SK-N-MC (cell line): Measurements from ENCODE around the gene DNMBP.

Source experiments
- DNase-seq: peaks from one replicate; pipeline ENCODE4 v3.0.0-alpha.2; 2011; ENCODE audit warnings: low read depth, low spot score
- H3K27ac ChIP-seq: fragments of 200-600 bp; sonication (generic); 2 replicates; pipeline ENCODE4 v1.5.1; 2016; ENCODE audit warnings: mixed run types
- H3K36me3 ChIP-seq: fragments of 200-600 bp; sonication (generic); 2 replicates; pipeline ENCODE4 v1.6.1; 2017; ENCODE audit warnings: antibody characterized with exemption, low read length, mixed read lengths; ENCODE audit not compliant: insufficient read depth
- H3K4me3 ChIP-seq: fragments of 200-600 bp; sonication (generic); 2 replicates; pipeline ENCODE4 v1.5.1; 2016
- H3K9ac ChIP-seq: fragments of 200-600 bp; sonication (generic); 2 replicates; pipeline ENCODE4 v1.8.0; 2017; ENCODE audit warnings: mixed run types, mixed read lengths; ENCODE audit not compliant: insufficient read length
- H3K9me3 ChIP-seq: fragments of 200-600 bp; sonication (generic); 2 replicates; pipeline ENCODE4 v1.6.1; 2017; ENCODE audit warnings: low read depth, mild to moderate bottlenecking, antibody characterized with exemption, low read length, moderate library complexity, mixed read lengths
- EZH2 ChIP-seq: fragments of 200-600 bp; sonication (generic); IDR thresholded peaks from one replicate; pipeline ENCODE4 v1.6.1; 2017; ENCODE audit warnings: antibody characterized with exemption
- FOXP2 ChIP-seq: optimal IDR thresholded peaks from 2 replicates; pipeline ENCODE3; 2011; ENCODE audit warnings: mild to moderate bottlenecking, moderate library complexity; ENCODE audit not compliant: insufficient read depth; ENCODE audit errors: extremely low read length, control extremely low read depth
- POLR2AphosphoS5 ChIP-seq: IDR thresholded peaks from 2 replicates; pipeline ENCODE4 v1.6.1; 2012; ENCODE audit warnings: mild to moderate bottlenecking, low read depth, low read length, borderline replicate concordance

The DNMBP gene, protein sequence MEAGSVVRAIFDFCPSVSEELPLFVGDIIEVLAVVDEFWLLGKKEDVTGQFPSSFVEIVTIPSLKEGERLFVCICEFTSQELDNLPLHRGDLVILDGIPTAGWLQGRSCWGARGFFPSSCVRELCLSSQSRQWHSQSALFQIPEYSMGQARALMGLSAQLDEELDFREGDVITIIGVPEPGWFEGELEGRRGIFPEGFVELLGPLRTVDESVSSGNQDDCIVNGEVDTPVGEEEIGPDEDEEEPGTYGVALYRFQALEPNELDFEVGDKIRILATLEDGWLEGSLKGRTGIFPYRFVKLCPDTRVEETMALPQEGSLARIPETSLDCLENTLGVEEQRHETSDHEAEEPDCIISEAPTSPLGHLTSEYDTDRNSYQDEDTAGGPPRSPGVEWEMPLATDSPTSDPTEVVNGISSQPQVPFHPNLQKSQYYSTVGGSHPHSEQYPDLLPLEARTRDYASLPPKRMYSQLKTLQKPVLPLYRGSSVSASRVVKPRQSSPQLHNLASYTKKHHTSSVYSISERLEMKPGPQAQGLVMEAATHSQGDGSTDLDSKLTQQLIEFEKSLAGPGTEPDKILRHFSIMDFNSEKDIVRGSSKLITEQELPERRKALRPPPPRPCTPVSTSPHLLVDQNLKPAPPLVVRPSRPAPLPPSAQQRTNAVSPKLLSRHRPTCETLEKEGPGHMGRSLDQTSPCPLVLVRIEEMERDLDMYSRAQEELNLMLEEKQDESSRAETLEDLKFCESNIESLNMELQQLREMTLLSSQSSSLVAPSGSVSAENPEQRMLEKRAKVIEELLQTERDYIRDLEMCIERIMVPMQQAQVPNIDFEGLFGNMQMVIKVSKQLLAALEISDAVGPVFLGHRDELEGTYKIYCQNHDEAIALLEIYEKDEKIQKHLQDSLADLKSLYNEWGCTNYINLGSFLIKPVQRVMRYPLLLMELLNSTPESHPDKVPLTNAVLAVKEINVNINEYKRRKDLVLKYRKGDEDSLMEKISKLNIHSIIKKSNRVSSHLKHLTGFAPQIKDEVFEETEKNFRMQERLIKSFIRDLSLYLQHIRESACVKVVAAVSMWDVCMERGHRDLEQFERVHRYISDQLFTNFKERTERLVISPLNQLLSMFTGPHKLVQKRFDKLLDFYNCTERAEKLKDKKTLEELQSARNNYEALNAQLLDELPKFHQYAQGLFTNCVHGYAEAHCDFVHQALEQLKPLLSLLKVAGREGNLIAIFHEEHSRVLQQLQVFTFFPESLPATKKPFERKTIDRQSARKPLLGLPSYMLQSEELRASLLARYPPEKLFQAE (N-terminal part only)

DNA sequence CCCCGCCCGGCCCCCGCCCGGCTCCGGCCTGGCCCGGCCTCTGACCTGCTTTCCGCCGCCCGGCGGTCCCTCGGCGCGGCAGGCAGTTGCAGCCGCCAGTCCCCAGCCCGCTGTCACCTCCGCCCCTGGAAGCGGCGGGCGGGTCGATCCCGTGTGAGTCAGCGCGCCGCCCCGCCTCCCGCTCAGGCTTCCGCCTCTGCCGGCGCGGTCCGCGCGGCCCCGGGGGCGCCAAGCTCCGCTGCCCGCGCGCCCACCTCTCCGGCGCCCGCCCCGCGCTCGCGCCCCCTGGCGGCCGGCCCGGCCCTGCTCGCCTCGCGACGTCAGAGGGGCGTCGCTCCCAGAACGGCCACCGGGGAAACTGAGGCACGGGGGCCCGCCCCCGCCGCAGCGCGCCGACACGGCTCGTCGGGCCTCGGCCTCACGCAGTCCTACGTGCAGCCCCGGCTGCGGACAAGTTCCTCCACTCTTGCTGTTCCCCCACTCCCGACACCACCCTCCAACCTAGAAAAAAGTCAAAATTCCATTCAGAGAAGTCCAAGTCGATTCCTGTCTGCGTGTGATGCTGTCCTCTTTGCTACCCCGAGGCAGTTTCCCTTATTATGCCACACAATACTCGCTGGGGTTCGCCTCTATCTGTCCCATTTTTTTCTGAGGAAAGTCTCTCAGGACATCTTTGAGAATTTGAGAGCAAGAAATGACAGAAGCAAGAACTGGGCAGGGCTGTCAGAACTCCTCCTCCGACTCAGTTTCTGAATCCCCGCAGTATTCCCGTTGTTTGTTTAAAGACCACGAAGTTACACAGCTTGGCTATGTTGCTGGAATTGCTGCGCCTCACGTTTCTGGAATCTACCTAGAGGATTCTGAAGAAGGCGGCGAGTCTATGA, at the start of gene DNMBP:
Gene DNMBP (minus strand): TSS at position 155 of the 884 bp plus-strand sequence. CDS start 37,823 bp downstream, outside the sequence.
- no peak for DNase-seq
- no peak within 1 kb of the TSS for H3K27ac ChIP-seq

DNA sequence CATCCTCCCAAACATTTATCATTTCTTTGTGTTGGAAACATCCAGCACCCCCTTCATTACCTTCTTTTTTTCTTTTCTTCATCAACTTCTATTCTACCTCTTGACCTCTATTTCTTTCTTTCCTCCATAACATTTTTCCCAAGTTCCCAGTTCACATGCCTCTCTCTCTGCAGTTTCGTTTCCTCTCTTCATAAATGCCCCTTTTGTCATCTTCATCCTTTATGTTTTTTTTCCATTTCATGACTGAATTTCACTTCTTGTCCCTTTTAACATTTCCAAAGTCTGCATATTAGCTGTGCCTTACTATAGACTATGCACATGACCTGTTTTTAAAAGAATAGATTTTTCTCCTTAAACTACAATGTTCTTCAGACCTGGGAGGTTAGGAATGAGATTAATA, 48.2 kb upstream of the DNMBP start:
- TF ChIP-seq FOXP2 (no peak), POLR2AphosphoS5 (no peak), EZH2 (no peak)

More for the DNA sequence above, at the start of gene DNMBP:
- no peak for TF ChIP-seq POLR2AphosphoS5
- no peak for TF ChIP-seq EZH2
- TF ChIP-seq FOXP2: no peak
- Histone ChIP-seq H3K4me3 (peak within 1 kb of the TSS; percentile 78), H3K36me3 (no peaks in the 10 kb centered on the region), H3K9ac (peak within 1 kb of the TSS; percentile 55), H3K9me3 (no peaks in the 10 kb centered on the region)

DNA sequence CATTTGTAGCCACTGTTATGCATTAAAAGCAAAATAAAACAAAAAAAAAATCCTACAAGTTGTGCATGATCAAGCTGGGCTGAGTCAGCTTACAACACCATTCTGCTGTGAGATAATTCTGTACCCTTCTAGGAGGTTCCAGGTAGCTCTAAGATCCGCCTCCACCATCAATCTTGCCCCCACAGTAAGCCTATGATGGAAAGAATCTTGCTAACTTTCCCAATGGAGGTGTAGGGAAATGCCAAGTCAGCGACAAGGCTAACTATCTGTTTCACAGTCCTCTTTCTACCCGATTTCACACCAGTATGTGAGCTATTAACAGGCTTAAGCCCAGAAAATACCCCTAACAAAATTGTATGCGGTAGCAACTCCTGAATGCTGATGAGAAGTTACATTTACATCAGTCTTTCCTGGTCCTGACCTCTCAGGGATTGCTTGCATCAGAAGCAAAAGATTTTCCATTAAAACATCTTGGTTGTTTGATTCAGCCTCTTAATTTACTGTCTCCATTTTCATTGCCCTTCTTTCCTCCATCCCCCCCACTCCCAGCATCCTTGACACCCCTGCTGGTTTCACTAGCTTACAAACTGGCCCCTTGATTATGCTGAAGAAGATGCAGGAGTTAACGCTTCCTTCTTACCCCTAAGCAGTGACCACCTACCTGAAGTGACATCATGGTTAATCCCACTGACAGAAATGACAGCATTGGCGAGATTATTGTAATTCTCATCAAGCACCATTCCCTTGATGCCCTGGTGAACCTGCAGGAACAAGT, 44.1 kb upstream of the DNMBP start:
- Histone ChIP-seq H3K4me3 (no peak overlapping the region), H3K9ac (no peak overlapping the region), H3K9me3 (no peaks in the 10 kb centered on the region), H3K27ac (no peak overlapping the region), H3K36me3 (no peaks in the 10 kb centered on the region)
- no peak for DNase-seq
- TF ChIP-seq POLR2AphosphoS5: no peak
- TF ChIP-seq EZH2: no peak
- no peak for TF ChIP-seq FOXP2

More for the DNA sequence above, 48.2 kb upstream of the DNMBP start:
- DNase-seq: no peak
- no peak overlapping the region for H3K4me3 ChIP-seq
- no peak overlapping the region for H3K27ac ChIP-seq
- H3K9me3 ChIP-seq: no peaks in the 10 kb centered on the region
- H3K9ac ChIP-seq: no peak overlapping the region
- no peaks in the 10 kb centered on the region for H3K36me3 ChIP-seq

DNA sequence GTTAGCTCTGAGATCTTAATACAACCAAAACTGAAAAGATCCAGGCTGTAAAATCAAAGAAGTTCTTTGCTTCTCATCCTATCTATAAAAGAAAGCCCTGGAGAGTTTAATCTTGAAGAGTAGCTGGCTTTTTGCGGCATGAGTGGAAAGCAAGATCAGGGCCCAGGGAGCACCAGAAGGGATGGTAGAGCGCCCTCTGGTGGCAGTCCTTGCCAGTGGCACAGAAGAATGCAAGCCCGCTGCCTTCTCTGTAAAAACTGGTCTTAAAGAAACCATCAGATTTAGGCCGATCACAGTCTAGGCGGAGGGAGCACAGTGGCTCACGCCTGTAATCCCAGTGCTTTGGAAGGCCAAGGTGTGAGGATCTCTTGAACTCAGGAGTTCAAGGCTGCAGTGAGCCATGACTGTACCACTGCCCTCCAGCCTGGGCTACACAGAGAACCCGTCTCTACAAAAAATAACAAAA, 36.3 kb upstream of the DNMBP start:
- H3K4me3 ChIP-seq: no peak overlapping the region
- H3K9me3 ChIP-seq: no peaks in the 10 kb centered on the region
- DNase-seq: peak; percentile 42
- TF ChIP-seq POLR2AphosphoS5 (no peak), FOXP2 (no peak), EZH2 (no peak)
- no peak overlapping the region for H3K9ac ChIP-seq
- H3K27ac ChIP-seq: no peak overlapping the region
- H3K36me3 ChIP-seq: no peaks in the 10 kb centered on the region

DNA sequence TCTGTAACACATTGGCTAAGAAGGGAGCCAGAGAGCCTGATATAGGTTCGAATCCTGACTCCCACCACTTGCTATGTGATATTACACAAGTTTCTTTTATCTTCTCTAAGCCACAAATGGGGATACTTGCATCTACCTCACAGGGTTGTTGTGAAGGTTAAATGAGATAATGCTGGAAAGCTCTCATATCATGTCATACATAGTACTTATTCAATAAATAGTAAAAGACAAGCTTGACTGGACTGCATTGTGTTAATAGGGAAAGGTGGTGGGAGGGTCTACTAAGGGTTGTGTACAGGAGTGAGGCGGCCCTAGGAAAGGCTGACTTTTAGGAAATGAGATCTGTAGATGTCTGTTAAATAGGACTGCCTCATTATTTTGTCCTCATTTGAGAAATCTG, 35.8 kb upstream of the DNMBP start:
- no peak for DNase-seq
- H3K36me3 ChIP-seq: no peaks in the 10 kb centered on the region
- TF ChIP-seq EZH2 (no peak), FOXP2 (no peak), POLR2AphosphoS5 (no peak)
- no peak overlapping the region for H3K4me3 ChIP-seq
- H3K9me3 ChIP-seq: no peaks in the 10 kb centered on the region
- no peak overlapping the region for H3K9ac ChIP-seq
- H3K27ac ChIP-seq: no peak overlapping the region

DNA sequence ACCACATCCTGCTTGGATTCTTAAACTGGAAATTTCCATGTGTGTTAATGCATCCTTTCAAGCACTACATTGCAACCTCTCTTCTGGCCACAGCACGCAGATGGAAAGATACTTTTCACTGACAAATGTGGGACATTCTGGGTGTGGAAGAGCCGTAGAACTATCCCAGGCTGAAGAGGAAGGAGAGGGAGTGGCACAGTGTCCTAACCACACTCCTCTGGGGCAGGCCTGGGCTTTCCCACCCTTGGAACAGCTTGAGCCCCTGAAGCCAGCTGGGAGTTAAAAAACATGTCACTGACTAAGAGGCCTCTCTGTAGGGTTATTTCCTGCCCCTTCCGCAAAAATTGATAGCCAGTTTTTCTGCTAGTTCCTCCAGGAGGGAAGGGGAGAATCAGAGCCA, 34.0 kb upstream of the DNMBP start:
- TF ChIP-seq FOXP2 (no peak), EZH2 (no peak), POLR2AphosphoS5 (no peak)
- H3K9ac ChIP-seq: no peak overlapping the region
- peak overlapping the region; percentile 57; the same call in 1 of the 2 replicates for H3K27ac ChIP-seq
- no peak for DNase-seq
- H3K36me3 ChIP-seq: no peaks in the 10 kb centered on the region
- H3K4me3 ChIP-seq: no peak overlapping the region
- H3K9me3 ChIP-seq: no peaks in the 10 kb centered on the region
